Measurements from ENCODE around the gene CCDC107.

GRCh38 chr9:35702696-35703095 is 44.6 kb downstream of the CCDC107 start:
- TF ChIP-seq ZNF157 (tag by site-specific recombination; IDR thresholded peaks at IDR 0.05) (no peak), ZNF558 (tag by site-specific recombination; IDR thresholded peaks at IDR 0.05) (no peak)

All from HEK293 (cell line).